ENCODE results near the gene ZNF324. TPM values are rescaled to one million over a fixed set of nuclear protein-coding genes. Genes with fewer than 3 reads are reported as not detected.
A peak's percentile ranks its signal among the peaks of the same experiment; 100 is the strongest.

The ZNF324 gene
- total and polyA plus RNA-seq, 2 of the 13 experiments (the other 11 are each of a cell fraction or from before 2014, with no cell fraction given) = 1.1 to 4.7 TPM

GRCh38 chr19:58511353-58512208, 44.7 kb downstream of the ZNF324 start, which contains the start of gene SLC27A5 (continued):
- no peak; the same call in 1 of the 2 replicates for TF ChIP-seq ZNF280B (CRISPR knock-in tag; IDR thresholded peaks at IDR 0.05; ENCODE audit: borderline replicate concordance)
- TF ChIP-seq NFIC (IDR thresholded peaks at IDR 0.05; ENCODE audit: low read length) = no peak
- TF ChIP-seq ZNF670 (CRISPR knock-in tag; IDR thresholded peaks at IDR 0.05; ENCODE audit: borderline replicate concordance) = no peak
- TF ChIP-seq BCL6 (CRISPR knock-in tag; IDR thresholded peaks at IDR 0.05) = peak; percentile 51; the same call in 1 of the 2 replicates
- peak; percentile 86 for TF ChIP-seq NR2C2 (CRISPR knock-in tag; IDR thresholded peaks at IDR 0.05; ENCODE audit: borderline replicate concordance)
- peak; percentile 63; the same call in 1 of the 2 replicates for TF ChIP-seq DPF2 (CRISPR knock-in tag; IDR thresholded peaks at IDR 0.05; ENCODE audit: borderline replicate concordance, low read depth)
- peak; percentile 63 for TF ChIP-seq PHF21A (CRISPR knock-in tag; IDR thresholded peaks at IDR 0.05)
- peak; percentile 39 for TF ChIP-seq ZNF781 (CRISPR knock-in tag; IDR thresholded peaks at IDR 0.05; ENCODE audit: borderline replicate concordance, not compliant biosample characterization)
- no peak for TF ChIP-seq CCAR2 (optimal IDR thresholded peaks at IDR 0.05; ENCODE audit: low read depth, low read length)
- no peak for TF ChIP-seq ZNF136 (CRISPR knock-in tag; IDR thresholded peaks at IDR 0.05; ENCODE audit: low read depth)
- peak; percentile 72; the same call in 1 of the 2 replicates for TF ChIP-seq NR2F6 (IDR thresholded peaks at IDR 0.05)
- peak; percentile 86 for TF ChIP-seq NR2F6 (CRISPR knock-in tag; IDR thresholded peaks at IDR 0.05)
- peak; percentile 82; the same call in 1 of the 2 replicates for TF ChIP-seq ZNF761 (CRISPR knock-in tag; conservative IDR thresholded peaks at IDR 0.05)
- TF ChIP-seq GFI1 (CRISPR knock-in tag; IDR thresholded peaks at IDR 0.05; ENCODE audit: borderline replicate concordance) = peak; percentile 62; the same call in 1 of the 2 replicates
- TF ChIP-seq, protein P1, sequence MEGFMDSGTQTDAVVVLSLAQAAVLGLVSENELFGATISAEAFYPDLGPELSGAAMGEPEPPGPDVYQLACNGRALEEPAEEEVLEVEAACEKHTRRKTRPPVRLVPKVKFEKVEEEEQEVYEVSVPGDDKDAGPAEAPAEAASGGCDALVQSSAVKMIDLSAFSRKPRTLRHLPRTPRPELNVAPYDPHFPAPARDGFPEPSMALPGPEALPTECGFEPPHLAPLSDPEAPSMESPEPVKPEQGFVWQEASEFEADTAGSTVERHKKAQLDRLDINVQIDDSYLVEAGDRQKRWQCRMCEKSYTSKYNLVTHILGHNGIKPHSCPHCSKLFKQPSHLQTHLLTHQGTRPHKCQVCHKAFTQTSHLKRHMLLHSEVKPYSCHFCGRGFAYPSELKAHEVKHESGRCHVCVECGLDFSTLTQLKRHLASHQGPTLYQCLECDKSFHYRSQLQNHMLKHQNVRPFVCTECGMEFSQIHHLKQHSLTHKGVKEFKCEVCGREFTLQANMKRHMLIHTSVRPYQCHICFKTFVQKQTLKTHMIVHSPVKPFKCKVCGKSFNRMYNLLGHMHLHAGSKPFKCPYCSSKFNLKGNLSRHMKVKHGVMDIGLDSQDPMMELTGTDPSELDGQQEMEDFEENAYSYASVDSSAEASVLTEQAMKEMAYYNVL (CRISPR knock-in tag; IDR thresholded peaks at IDR 0.05; ENCODE audit: borderline replicate concordance) = 0 out of 2 replicates have a peak, but pooled peaks have one; percentile 19
- peak; percentile 35; the same call in 1 of the 2 replicates for TF ChIP-seq ATF2 (CRISPR knock-in tag; IDR thresholded peaks at IDR 0.05)
- peak; percentile 49; the same call in 1 of the 2 replicates for TF ChIP-seq RXRB (CRISPR knock-in tag; IDR thresholded peaks at IDR 0.05; ENCODE audit: borderline replicate concordance)
- no peak for TF ChIP-seq SCMH1 (CRISPR knock-in tag; IDR thresholded peaks at IDR 0.05; ENCODE audit: borderline replicate concordance)
- peak; percentile 66; the same call in 1 of the 2 replicates for TF ChIP-seq SP5 (CRISPR knock-in tag; IDR thresholded peaks at IDR 0.05; ENCODE audit: borderline replicate concordance, low read depth)
